Neural cell (in vitro differentiated cells): ENCODE results near the gene C17orf113.

Experiments used
- CTCF ChIP-seq: fragments of 450-650 bp; IDR thresholded peaks from 2 replicates; pipeline ENCODE4 v1.5.1; 2014; ENCODE audit warnings: antibody characterized with exemption, mild to moderate bottlenecking, moderate library complexity; ENCODE audit not compliant: poor library complexity, severe bottlenecking
- EZH2 ChIP-seq: fragments of 200-600, 300-800 bp; shearing (Covaris generic), sonication (generic); IDR thresholded peaks from 2 replicates; pipeline ENCODE4 v1.6.1; 2014; ENCODE audit warnings: antibody characterized with exemption, low read length, borderline replicate concordance, mild to moderate bottlenecking; ENCODE audit not compliant: insufficient read depth, poor library complexity, severe bottlenecking
- POLR2AphosphoS5 ChIP-seq: IDR thresholded peaks from 2 replicates; pipeline ENCODE4 v1.6.1; 2012
- REST ChIP-seq: IDR thresholded peaks from 2 replicates; pipeline ENCODE4 v1.6.1; 2012; ENCODE audit warnings: borderline replicate concordance
- SMC3 ChIP-seq: fragments of 450-650 bp; conservative IDR thresholded peaks from 2 replicates; pipeline ENCODE4 v1.6.1; 2014; ENCODE audit warnings: antibody characterized with exemption, mild to moderate bottlenecking, moderate library complexity; ENCODE audit not compliant: poor library complexity
- TAF1 ChIP-seq: IDR thresholded peaks from 2 replicates; pipeline ENCODE4 v1.6.1; 2012; ENCODE audit warnings: low read depth

DNA sequence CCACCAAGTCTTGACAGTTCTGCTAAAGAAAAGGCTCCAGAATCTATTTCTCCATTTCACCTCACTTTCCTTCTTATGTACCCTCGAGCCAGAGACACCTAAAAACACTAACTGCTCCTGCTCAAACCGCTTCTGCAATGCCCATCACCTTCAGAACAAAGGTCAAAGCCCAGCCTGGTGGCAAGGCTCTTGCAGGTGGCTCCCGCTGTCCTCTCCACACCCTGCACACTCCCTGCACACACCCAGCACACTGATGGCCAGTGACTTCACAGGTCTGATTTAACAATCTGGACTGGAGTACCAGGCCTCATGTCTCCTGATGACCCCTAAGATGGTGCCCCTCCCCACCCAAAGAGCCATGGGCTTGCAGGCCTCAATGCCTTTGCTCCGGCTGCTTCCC is 9.8 kb upstream of the C17orf113 start:
- TF ChIP-seq CTCF = no peak
- TF ChIP-seq EZH2 = no peak
- no peak for TF ChIP-seq TAF1
- no peak for TF ChIP-seq POLR2AphosphoS5
- TF ChIP-seq SMC3 = no peak
- TF ChIP-seq REST = no peak
